Stomach (tissue), 4 donors: ENCODE measurements around the gene EFCAB9.
"Not testable (repeated sequence)": the region's sequence is repeated elsewhere in the genome, so short reads cannot be mapped to it uniquely, and the experiment has no call there.

Experiments used
- POLR2A ChIP-seq, 4 donors: fragments of 450-650 bp; IDR thresholded peaks; one replicate each; pipeline ENCODE4 v1.6.1; 2016; ENCODE audit warnings: antibody characterized with exemption in 4 of 4, control low read depth in 2 of 4, mild to moderate bottlenecking in 1 of 4, moderate library complexity in 1 of 4
- POLR2AphosphoS5 ChIP-seq, 3 donors: sonication (generic); formaldehyde crosslinking; IDR thresholded peaks; one replicate each; pipeline ENCODE4 v1.6.1; 2016; ENCODE audit warnings: antibody characterized with exemption in 3 of 3
- TF ChIP-seq, protein P1 (sequence below), 7 experiments: fragments of 450-650 bp in 4 of 7; fragments of 200-600 bp in 3 of 7; sonication (generic) in 3 of 7; IDR thresholded peaks; one replicate each; pipeline ENCODE4 v1.5.1; 2016 to 2019; ENCODE audit warnings: antibody characterized with exemption in 7 of 7, control low read depth in 2 of 7, mild to moderate bottlenecking in 1 of 7

GRCh38 chr5:172155101-172155500 lies 38.9 kb upstream of the EFCAB9 start:
- TF ChIP-seq POLR2A, POLR2AphosphoS5 (IDR thresholded peaks at IDR 0.05): not testable (repeated sequence)
- TF ChIP-seq, protein P1, sequence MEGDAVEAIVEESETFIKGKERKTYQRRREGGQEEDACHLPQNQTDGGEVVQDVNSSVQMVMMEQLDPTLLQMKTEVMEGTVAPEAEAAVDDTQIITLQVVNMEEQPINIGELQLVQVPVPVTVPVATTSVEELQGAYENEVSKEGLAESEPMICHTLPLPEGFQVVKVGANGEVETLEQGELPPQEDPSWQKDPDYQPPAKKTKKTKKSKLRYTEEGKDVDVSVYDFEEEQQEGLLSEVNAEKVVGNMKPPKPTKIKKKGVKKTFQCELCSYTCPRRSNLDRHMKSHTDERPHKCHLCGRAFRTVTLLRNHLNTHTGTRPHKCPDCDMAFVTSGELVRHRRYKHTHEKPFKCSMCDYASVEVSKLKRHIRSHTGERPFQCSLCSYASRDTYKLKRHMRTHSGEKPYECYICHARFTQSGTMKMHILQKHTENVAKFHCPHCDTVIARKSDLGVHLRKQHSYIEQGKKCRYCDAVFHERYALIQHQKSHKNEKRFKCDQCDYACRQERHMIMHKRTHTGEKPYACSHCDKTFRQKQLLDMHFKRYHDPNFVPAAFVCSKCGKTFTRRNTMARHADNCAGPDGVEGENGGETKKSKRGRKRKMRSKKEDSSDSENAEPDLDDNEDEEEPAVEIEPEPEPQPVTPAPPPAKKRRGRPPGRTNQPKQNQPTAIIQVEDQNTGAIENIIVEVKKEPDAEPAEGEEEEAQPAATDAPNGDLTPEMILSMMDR (IDR thresholded peaks at IDR 0.05) = not testable (repeated sequence)
